ENCODE data around the gene DGCR8. TPM values are rescaled to one million over a fixed set of nuclear protein-coding genes. Genes with fewer than 3 reads are reported as not detected.

DGCR8 gene
- total RNA-seq, 6 experiments from 2014 or later = 11.4 to 27.2 (median 16.1) TPM

DNA sequence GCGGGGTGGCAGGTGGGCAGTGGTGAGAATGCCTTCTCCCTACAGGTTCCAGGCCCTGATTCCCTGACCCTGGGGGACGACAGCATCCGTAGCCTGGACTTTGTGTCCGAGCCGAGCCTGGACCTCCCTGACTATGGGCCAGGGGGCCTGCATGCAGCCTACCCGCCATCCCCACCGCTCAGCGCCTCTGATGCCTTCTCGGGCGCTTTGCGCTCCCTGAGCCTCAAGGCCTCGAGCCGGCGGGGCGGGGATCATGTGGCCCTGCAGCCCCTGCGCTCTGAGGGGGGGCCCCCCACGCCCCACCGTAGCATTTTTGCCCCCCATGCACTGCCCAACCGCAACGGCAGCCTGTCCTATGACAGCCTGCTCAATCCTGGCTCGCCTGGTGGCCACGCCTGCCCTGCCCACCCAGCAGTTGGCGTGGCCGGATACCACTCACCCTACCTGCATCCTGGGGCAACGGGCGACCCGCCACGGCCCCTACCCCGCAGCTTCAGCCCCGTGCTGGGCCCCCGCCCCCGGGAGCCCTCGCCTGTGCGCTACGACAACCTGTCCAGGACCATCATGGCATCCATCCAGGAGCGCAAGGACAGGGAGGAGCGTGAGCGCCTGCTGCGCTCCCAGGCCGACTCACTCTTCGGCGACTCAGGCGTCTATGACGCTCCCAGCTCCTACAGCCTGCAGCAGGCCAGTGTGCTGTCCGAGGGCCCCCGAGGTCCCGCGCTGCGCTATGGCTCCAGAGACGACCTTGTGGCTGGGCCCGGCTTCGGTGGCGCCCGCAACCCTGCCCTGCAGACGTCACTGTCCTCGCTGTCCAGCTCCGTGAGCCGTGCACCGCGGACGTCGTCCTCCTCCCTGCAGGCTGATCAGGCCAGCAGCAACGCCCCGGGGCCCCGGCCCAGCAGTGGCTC lies 62.9 kb downstream of the DGCR8 start:
- ATAC-seq = no peak
- intact Hi-C loops (cut with DNase I) = no loop called here
- TF ChIP-seq CTCF (IDR thresholded peaks at IDR 0.05) = no peak
- TF ChIP-seq POLR2A (IDR thresholded peaks at IDR 0.05) = no peak
- WGBS (ENCODE audit: insufficient coverage, low coverage, low lambda C conversion rate, missing lambda C conversion rate) = no CpG with 5 or more reads among the region's 65 CpGs
- Histone ChIP-seq H3K36me3 (no peaks in the 10 kb centered on the region), H3K4me1 (no peaks in the 10 kb centered on the region), H3K9me3 (no peaks in the 10 kb centered on the region), H3K27me3 (no peaks in the 10 kb centered on the region), H3K27ac (no peak overlapping the region), H3K4me3 (no peak overlapping the region)
- no peak for DNase-seq

DNA sequence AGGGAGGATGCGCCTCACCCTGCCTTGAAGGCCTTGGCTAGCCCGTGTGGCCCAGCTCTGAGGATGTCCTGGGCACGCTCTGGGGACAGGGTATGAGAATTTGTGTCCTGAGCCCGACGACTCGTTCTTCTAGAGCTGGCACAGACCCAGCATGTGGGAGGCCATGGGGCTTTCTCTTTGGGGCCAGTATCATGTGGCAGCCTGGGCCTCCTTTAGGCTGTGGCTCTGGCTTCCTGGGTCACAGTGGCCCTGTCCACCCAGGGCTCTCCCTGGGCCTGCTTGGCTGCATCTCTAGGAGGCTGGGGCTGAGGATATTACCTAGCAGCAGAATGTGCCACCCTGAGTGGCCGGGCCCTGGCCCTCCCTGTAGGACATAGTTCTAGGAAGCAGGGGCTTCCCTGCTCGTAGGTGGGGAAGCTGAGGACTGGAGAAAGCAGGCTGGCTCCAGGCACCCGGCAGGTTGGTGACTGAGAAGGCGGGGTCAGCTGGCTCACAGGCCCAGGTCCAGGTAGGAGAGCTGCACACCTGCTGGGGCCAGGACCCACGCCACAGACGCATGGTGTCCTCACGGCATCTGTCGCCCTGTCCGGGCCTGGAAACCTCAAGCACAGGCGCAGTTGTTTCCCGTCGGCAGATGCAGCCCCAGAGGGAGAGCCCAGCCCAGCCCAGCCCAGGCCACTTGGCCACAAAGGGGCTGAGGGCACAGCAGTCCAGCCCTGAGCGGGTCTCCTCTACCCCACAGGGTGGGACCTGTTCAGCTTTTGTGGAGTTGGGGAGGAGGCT lies 64.0 kb downstream of the DGCR8 start:
- DNase-seq (no peak), ATAC-seq (no peak)
- Histone ChIP-seq H3K9me3 (no peaks in the 10 kb centered on the region), H3K27me3 (no peaks in the 10 kb centered on the region), H3K27ac (no peak overlapping the region), H3K4me3 (no peak overlapping the region), H3K36me3 (no peaks in the 10 kb centered on the region), H3K4me1 (no peaks in the 10 kb centered on the region)
- intact Hi-C loops (cut with DNase I) = no loop called here
- TF ChIP-seq CTCF (IDR thresholded peaks at IDR 0.05) = no peak
- TF ChIP-seq POLR2A (IDR thresholded peaks at IDR 0.05) = no peak
- WGBS (ENCODE audit: insufficient coverage, low coverage, low lambda C conversion rate, missing lambda C conversion rate) = no CpG with 5 or more reads among the region's 19 CpGs

GRCh38 chr22:20145206-20145831 lies 65.3 kb downstream of the DGCR8 start:
- WGBS (ENCODE audit: insufficient coverage, low coverage, low lambda C conversion rate, missing lambda C conversion rate) = no CpG with 5 or more reads among the region's 22 CpGs
- no peaks in the 10 kb centered on the region for H3K27me3 ChIP-seq
- H3K27ac ChIP-seq = no peak overlapping the region
- no peak for TF ChIP-seq CTCF (IDR thresholded peaks at IDR 0.05)
- no peak for TF ChIP-seq POLR2A (IDR thresholded peaks at IDR 0.05)
- no peak for ATAC-seq
- intact Hi-C loops (cut with DNase I) = no loop called here
- H3K9me3 ChIP-seq = no peaks in the 10 kb centered on the region
- DNase-seq = no peak
- no peak overlapping the region for H3K4me3 ChIP-seq
- H3K36me3 ChIP-seq = no peaks in the 10 kb centered on the region
- H3K4me1 ChIP-seq = no peaks in the 10 kb centered on the region

DNA sequence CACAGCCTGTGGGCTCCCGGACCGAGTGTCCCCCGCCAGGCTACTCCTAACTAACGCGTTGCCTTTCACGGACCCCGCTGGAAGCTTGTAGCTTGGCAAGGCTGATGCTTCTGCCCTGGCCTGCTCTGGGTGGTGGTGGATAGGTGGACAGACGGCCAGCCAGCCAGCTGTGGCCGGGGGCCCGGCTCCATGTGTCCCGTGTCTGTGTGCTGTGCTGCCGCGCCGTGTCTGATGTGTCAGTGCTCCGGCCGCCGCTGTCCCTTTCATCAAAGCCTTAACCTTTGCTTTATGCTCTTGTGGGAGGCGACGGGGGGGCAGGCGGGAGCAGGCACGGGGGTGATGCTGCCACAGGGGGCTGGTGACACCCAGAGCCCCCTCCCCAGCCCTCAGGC lies 65.8 kb downstream of the DGCR8 start:
- no peaks in the 10 kb centered on the region for H3K4me1 ChIP-seq
- H3K27ac ChIP-seq = no peak overlapping the region
- H3K4me3 ChIP-seq = no peak overlapping the region
- no peaks in the 10 kb centered on the region for H3K27me3 ChIP-seq
- no peaks in the 10 kb centered on the region for H3K9me3 ChIP-seq
- H3K36me3 ChIP-seq = no peaks in the 10 kb centered on the region
- WGBS (ENCODE audit: insufficient coverage, low coverage, low lambda C conversion rate, missing lambda C conversion rate) = 73% methylated on average over 3 of the region's 21 CpGs
- DNase-seq = no peak
- intact Hi-C loops (cut with DNase I) = no loop called here
- ATAC-seq = no peak
- TF ChIP-seq POLR2A (IDR thresholded peaks at IDR 0.05) (no peak), CTCF (IDR thresholded peaks at IDR 0.05) (no peak)

Data from right lobe of liver (tissue), 6 donors.